ENCODE results near the gene SPTLC3.
"Not testable (repeated sequence)": the region's sequence is repeated elsewhere in the genome, so short reads cannot be mapped to it uniquely, and the experiment has no call there.

Gene SPTLC3

DNA sequence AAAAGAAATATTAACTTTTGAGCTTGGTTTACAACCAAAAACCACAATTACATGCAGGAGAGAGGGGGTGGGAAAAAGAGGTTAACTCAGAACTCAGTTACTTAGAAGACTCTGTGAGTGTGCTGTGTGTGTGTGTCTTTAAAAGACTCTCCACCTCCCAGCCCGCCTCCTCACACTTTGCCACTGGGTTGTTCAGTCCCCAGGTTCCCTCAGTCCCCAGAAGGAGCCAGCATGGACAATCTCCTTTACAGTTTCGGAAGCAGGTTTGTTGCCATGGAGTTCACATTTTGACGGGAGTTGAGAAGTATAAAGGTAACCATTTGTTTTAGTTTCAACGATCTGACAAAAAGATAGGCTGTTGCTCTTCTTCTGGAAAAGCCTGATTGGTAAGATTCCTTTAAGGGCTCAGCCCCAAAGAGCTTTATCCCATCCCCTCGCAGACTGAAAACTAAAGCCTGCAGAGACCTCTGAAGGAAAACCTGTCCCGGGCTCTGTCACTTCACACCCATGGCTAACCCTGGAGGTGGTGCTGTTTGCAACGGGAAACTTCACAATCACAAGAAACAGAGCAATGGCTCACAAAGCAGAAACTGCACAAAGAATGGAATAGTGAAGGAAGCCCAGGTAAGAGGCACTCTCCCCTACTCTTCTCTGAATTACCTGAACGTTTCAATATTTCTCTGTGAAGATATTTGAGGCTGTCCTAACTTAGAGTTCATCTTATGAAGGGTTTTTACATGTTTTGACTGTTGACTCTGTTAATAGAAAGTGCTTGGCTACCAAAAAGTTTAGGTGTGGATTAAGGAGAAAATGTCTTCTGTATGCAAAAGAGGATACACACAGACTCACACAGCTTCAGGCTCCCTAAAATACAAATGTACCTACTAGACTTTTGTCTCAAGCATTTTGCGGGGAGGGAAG is at the start of gene SPTLC3:
TSS of gene SPTLC3 (plus strand) at position 212 of the 921 bp plus-strand sequence. CDS start at position 508, 296 bp downstream.
- DNase-seq (ENCODE audit: low read depth, low spot score): no peak

GRCh38 chr20:12961725-12962124 is 47.0 kb upstream of the SPTLC3 start:
- DNase-seq (ENCODE audit: low read depth, low spot score): no peak

DNA sequence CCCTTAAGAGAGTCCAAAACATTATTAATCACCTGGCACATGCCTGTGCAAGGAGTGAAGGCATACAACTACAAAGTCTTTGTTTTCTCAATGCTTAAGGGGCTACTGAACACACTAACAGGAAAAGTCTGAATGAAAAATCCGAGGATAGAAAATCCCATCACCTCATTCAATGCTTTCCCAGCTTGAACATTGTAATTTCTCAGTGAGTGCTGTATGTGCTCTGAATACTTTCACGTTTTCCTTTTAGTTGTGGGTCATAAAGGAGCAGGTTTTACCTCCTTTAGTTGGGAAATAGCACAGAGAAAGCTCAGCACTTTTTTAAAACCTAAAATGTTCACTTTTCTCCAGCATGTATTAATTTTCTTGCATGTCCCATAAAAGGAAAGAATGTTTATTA is 45.9 kb upstream of the SPTLC3 start:
- DNase-seq (ENCODE audit: low read depth, low spot score): no peak

DNA sequence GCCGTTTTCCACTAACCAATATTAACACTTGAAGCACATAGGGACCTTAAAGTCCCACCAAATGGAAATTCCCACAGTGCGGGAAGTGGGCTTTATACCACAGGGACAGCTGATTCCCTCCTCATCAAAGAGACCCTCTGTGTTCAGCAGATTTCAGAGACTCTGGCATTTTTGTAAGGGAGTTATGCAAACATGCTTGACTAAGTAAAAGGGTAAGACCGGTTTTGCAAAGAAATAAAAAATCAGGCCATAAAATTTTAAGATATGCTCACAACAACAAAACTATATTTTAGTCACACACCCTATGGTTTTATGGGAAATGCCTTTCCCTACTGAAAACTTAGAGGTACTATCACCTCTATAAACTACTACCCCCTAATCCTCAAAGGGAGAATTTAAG is 45.4 kb upstream of the SPTLC3 start:
- DNase-seq (ENCODE audit: low read depth, low spot score): no peak

GRCh38 chr20:12965212-12965869 is 43.4 kb upstream of the SPTLC3 start:
- DNase-seq (ENCODE audit: low read depth, low spot score): no peak

DNA sequence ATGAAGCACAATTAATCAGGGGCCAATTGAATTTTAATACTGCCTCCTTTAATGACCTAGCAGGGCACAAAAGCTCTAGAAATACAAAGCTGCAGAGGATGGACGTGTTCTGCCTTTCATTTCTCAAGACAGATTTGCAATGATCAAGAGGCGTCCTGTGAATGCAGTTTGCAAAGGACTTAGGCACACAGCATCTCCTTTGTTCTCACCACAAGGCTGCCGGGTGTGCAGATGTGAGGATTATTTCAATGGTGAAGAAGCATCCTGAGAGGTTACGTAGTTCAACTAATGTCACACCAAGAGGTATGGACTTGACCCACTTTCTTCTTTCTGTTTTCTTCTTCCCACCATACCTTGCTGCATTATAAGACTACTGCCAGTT is 42.9 kb upstream of the SPTLC3 start:
- no peak for DNase-seq (ENCODE audit: low read depth, low spot score)

DNA sequence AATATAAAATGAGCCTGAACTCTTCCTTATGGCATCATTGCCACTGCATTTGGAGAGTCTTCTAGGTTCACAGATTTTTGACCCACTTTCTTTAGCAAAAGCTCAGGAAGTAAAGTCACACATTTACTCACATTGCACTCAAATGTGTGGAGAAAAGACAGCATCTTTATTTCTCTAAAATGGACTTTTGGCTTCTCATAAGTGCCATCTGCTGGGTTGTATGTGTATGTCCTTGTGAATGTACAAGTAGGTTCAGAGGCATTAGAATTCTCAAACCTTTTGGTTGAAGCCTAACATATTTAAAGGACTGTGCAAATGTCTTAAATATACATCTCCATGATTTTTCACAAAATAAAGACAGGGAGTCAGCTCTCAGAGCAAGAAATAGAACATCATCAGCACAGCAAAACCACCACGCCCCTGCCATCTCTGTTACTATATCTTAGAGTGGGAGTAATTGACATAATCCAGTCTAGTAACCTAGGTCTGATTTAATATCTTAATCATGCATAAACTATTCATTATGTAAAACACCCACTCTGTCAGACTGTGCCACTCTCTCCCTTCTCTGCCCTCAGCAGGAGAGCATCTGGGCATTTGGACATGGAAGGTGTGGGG is 42.2 kb upstream of the SPTLC3 start:
- no peak for DNase-seq (ENCODE audit: low read depth, low spot score)

DNA sequence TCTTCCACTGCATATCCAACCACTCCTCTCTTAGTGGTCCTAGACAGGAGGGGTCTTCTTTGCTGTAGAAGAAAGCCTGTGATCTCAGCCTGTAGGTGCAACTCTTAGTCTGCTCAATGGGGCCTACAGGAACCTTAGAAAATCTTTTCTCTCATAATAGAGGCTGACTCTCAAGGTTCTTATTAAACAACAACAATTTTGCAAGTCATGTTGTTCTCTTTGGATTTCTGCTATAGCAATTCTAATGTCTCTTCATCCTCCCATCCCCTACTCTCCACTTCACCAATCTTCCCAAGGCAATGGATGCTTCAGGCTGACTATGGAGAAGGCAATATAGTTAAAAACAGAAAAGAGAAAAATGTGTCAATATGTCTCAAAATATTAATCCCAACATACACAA is 40.8 kb upstream of the SPTLC3 start:
- no peak for DNase-seq (ENCODE audit: low read depth, low spot score)

- DNase-seq (ENCODE audit: low read depth, low spot score): no peak
These were observed 40.3 kb upstream of the SPTLC3 start for GRCh38 chr20:12968472-12968871.

DNA sequence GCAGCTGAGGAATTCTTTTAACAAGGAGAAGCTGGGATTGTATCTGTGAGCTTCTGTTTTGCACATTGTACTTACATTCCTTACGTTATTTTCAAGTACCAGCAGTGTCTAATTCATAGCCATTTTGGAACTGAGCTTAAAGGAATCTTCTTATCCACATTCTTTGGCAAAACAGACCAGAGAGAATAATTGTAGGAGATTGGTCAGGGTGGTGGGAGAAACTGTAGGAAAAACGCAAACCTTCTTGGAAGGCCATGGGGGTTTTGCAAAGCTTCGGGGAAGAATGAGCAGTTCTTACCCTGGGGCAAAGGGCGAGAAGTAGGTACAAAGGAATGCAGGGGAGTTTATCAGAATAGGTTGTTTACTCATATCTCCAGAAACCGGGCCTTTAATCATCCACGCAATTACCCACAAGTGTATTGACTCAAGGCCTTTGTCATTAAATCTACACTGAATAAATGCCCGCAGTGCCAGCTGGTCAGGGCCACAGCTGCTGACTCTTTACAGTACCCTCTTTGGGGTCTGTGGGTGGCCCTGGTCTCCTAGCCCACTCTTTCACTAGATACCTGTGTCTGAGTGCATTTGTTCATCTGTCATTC is 39.6 kb upstream of the SPTLC3 start:
- no peak for DNase-seq (ENCODE audit: low read depth, low spot score)

GRCh38 chr20:12970372-12970821 is 38.4 kb upstream of the SPTLC3 start:
- DNase-seq (ENCODE audit: low read depth, low spot score): no peak

DNA sequence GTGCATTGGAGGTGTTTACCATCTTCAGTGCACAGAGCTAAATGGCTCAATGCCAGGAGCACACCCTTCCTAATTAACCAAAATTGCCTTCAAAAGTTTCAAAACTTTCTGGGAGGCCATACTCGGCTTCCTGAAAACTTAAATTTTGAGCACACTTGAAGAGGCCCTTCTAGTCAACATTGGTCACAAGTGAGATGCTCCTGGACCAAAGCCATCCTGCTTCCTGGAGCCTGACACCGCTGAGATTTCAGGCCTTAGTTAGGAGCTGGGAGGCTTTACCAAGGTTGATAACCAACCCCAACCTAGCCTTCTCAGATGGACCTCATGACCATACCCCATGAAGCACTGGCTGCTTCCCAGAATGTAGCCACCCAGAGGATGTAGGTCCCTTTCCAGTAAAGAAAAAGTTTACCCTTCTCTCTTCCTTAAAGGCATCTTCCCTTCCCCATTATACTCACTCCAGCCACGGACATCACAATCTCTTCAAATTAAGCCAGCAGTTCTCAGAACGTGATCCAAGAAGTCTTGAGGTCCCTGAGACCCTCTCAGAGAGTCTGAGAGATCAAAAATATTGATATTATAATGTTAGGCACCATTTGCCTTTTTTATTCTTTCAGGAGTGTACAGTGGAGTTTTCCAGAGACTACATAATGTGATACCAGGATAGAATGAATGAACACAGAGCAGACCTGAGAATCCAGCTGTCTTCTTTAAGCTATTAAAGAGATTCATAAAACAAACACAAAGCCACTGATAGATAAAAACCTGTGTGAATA is 32.8 kb upstream of the SPTLC3 start:
- no peak for DNase-seq (ENCODE audit: low read depth, low spot score)

GRCh38 chr20:12976720-12977309 is 32.0 kb upstream of the SPTLC3 start:
- DNase-seq (ENCODE audit: low read depth, low spot score): no peak

- DNase-seq (ENCODE audit: low read depth, low spot score): no peak
These were observed 31.2 kb upstream of the SPTLC3 start for GRCh38 chr20:12977328-12978125.

DNA sequence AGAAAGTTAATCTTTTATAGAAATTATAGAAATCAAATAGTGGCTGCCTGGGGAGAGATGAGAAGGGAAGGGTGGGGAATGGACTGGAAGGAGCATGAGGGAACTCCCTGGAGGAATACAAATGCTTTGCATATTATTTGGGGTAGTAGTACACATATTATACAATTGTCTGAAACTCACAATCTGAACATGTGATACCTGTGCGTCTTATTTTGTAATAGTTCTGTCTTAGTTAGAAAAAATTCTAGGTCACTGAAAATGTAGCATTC is 30.7 kb upstream of the SPTLC3 start:
- DNase-seq (ENCODE audit: low read depth, low spot score): no peak

DNA sequence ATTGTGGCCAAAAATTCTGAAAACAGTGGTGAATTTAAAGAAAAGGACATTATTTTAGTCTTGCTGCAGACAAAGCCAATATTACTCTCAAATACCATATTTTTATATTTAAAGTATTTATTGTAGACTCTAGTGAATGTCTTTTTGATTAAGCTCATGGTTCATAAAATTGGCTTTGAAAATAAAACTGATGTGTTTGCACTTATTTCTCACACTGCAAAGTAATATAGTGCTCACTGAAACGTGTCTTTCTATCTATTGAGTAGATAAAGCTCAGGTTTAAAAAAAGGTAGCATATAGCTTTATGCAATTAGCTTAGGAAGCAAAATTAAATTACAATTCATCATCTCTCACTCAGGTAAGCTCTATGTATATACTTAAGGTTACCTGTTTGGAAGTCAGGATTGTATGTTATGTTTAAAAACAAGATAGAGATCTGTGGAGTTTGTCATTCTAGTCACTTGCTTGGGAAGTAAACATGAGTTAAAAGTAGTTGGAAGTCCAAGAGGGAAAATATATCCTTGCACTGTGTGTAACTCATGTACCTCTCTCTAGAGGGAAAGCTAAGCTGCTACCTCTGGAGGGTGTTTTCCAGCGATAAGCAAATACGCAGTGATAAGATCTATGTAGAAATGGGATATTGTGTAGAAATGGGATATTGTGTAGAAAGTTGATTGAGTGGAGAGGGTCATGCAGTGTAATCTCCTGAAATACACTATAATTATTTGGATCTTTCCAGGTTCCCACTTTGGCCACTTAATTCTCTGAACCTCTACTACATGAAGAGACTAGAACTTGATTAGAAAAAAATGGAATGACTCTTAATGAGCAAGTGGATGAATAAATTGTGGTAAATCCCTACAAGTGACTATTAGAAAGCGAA is 29.9 kb upstream of the SPTLC3 start:
- DNase-seq (ENCODE audit: low read depth, low spot score): no peak

- not testable (repeated sequence) for DNase-seq (ENCODE audit: low read depth, low spot score)
These were observed 29.1 kb upstream of the SPTLC3 start for GRCh38 chr20:12979713-12980112.

DNA sequence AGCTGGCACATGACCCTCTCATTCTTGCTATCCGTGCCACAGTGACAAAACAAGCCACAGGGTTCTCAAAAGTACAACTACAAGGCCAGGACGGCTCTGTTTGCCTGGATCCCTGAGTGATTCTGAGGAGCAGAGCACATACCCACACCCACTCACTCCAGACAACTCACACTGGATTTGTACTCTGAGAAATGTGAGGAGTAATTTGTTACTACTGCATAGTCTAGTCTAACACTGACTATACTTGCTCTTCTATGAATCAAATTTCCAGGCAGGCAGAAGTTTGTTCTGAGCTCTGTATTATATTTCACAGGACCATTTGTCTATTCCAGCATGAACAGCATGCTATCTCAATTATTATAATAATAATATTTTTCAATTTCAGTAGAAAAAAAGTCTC is 26.7 kb upstream of the SPTLC3 start:
- no peak for DNase-seq (ENCODE audit: low read depth, low spot score)

DNA sequence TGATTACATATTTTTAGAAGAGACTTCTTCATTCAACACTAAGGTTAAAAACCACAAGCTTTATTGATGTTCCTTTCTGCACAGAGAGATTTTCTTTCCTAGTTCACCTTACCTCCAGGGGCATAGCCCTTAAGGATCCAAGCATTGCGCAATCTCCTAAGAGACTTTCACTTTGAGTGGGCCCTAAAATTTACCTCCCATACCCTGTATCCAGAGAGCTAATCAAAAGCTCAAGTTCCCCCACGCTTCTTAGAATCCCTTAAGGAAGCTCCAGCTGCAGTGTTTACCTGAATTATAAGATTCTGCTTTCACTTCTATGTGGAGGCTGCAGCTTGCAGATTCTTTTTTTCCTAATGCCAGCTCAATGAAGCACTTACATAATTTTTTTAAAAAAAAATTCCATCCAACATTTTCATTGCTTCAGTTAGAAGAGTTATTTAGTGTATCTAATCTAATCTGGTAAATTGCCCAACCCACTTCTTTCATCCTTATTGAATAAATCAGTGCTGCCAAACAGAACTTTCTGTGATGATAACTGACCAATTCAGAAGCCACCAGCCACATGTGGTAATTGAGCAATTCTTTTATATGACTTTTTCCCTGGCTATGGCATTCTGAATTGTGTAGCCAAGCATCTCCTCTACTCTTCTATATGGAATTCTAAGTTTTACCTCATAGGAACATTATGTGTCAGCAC is 24.6 kb upstream of the SPTLC3 start:
- DNase-seq (ENCODE audit: low read depth, low spot score): no peak
